ENCODE measurements around the gene CHD6.
"Not testable (repeated sequence)": the region's sequence is repeated elsewhere in the genome, so short reads cannot be mapped to it uniquely, and the experiment has no call there.

CHD6 gene

GRCh38 chr20:41540459-41540858 lies 77.7 kb downstream of the CHD6 start:
- Histone ChIP-seq H3K27me3 (ENCODE audit: insufficient read depth, low read length) (no peaks in the 10 kb centered on the region), H3K36me3 (ENCODE audit: insufficient read depth, low read length) (peaks cover 13% of the 10 kb centered on the region), H3K9me3 (ENCODE audit: low read length) (peaks cover 13% of the 10 kb centered on the region), H3K4me1 (ENCODE audit: insufficient read depth, low read length) (no peaks in the 10 kb centered on the region), H3K4me3 (ENCODE audit: low read length) (no peak overlapping the region), H2AFZ (ENCODE audit: low read depth, low read length) (no peak overlapping the region)

DNA sequence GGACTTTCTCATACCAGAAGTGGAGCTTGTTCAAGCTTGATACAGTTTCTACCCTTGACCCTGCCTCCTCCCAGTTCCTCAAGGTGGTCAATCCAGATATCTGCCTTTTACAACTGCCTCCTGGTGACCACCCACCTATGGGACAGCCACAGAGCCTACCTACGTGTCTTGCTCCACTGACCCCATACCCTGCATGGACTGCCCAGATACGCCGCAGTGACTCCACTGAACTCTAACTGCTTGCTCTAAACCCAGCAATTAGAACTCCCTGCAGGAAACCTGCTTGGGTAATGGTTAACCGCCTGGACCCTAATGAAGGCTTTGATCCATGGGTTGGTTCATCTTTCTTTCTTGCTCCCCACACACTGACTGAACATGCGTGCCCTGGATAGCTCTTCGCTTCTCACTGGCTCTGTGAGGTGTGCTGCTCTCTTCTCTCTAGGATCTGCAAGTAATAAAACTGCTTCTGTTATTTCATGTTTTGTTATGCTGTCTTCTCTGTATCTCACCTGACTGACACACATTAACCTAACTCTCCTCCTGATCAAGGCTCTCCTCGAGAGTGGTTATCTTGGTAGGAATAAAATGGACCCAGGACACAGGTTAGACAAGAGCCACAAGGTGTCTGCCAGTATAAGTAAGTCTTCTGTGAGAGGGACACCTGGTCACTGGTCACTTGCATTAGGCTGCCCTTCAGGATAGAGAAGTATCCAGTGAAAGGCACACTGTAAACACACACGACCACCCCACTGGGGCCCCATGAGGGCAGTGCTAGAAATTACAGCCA lies 79.2 kb downstream of the CHD6 start:
- Histone ChIP-seq H3K4me1 (ENCODE audit: insufficient read depth, low read length) (no peaks in the 10 kb centered on the region), H3K4me3 (ENCODE audit: low read length) (no peak overlapping the region), H3K36me3 (ENCODE audit: insufficient read depth, low read length) (peaks cover 13% of the 10 kb centered on the region), H2AFZ (ENCODE audit: low read depth, low read length) (no peak overlapping the region), H3K9me3 (ENCODE audit: low read length) (peaks cover 13% of the 10 kb centered on the region), H3K27me3 (ENCODE audit: insufficient read depth, low read length) (no peaks in the 10 kb centered on the region)

DNA sequence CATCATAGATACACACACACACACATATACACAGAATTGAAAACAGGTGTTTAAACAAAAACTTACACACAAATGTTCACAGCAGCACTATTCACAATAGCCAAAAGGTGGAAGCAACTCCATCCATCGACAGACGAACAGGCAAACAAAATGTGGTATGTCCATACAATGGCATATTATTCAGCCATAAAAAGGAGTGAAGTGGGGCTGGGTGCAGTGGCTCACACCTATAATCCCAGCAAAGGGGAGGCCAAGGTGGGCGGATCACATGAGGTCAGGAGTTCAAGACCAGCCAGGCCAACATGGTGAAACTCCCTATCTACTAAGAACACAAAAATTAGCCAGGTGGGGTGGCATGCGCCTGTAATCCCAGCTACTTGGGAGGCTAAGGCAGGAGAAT lies 80.3 kb downstream of the CHD6 start:
- H2AFZ ChIP-seq (ENCODE audit: low read depth, low read length): no peak overlapping the region
- H3K9me3 ChIP-seq (ENCODE audit: low read length): peaks cover 13% of the 10 kb centered on the region
- H3K4me1 ChIP-seq (ENCODE audit: insufficient read depth, low read length): no peaks in the 10 kb centered on the region
- H3K36me3 ChIP-seq (ENCODE audit: insufficient read depth, low read length): peaks cover 20% of the 10 kb centered on the region
- no peak overlapping the region for H3K4me3 ChIP-seq (ENCODE audit: low read length)
- no peaks in the 10 kb centered on the region for H3K27me3 ChIP-seq (ENCODE audit: insufficient read depth, low read length)

- not testable (repeated sequence) for H2AFZ ChIP-seq (ENCODE audit: low read depth, low read length)
- H3K36me3 ChIP-seq (ENCODE audit: insufficient read depth, low read length): peaks cover 33% of the 10 kb centered on the region
Measured at GRCh38 chr20:41535551-41535950, 82.6 kb downstream of the CHD6 start.

GRCh38 chr20:41534842-41535241 lies 83.3 kb downstream of the CHD6 start:
- Histone ChIP-seq H3K36me3 (ENCODE audit: insufficient read depth, low read length) (peaks cover 29% of the 10 kb centered on the region), H3K27me3 (ENCODE audit: insufficient read depth, low read length) (no peaks in the 10 kb centered on the region), H2AFZ (ENCODE audit: low read depth, low read length) (no peak overlapping the region), H3K4me1 (ENCODE audit: insufficient read depth, low read length) (no peaks in the 10 kb centered on the region), H3K4me3 (ENCODE audit: low read length) (no peak overlapping the region), H3K9me3 (ENCODE audit: low read length) (peaks cover 13% of the 10 kb centered on the region)

More at GRCh38 chr20:41535551-41535950, 82.6 kb downstream of the CHD6 start:
- not testable (repeated sequence) for H3K4me1 ChIP-seq (ENCODE audit: insufficient read depth, low read length); H3K4me3 ChIP-seq (ENCODE audit: low read length); H3K27me3 ChIP-seq (ENCODE audit: insufficient read depth, low read length)
- peaks cover 13% of the 10 kb centered on the region for H3K9me3 ChIP-seq (ENCODE audit: low read length)

- Histone ChIP-seq H3K4me1 (ENCODE audit: insufficient read depth, low read length) (no peaks in the 10 kb centered on the region), H3K9me3 (ENCODE audit: low read length) (peaks cover 13% of the 10 kb centered on the region), H3K36me3 (ENCODE audit: insufficient read depth, low read length) (peaks cover 29% of the 10 kb centered on the region), H3K4me3 (ENCODE audit: low read length) (no peak overlapping the region), H3K27me3 (ENCODE audit: insufficient read depth, low read length) (no peaks in the 10 kb centered on the region), H2AFZ (ENCODE audit: low read depth, low read length) (no peak overlapping the region)
Measured at GRCh38 chr20:41534170-41534569, 84.0 kb downstream of the CHD6 start.

GRCh38 chr20:41533537-41534136 lies 84.5 kb downstream of the CHD6 start:
- no peak overlapping the region for H3K4me3 ChIP-seq (ENCODE audit: low read length)
- H3K27me3 ChIP-seq (ENCODE audit: insufficient read depth, low read length): no peaks in the 10 kb centered on the region
- H2AFZ ChIP-seq (ENCODE audit: low read depth, low read length): no peak overlapping the region
- peaks cover 9% of the 10 kb centered on the region for H3K9me3 ChIP-seq (ENCODE audit: low read length)
- H3K4me1 ChIP-seq (ENCODE audit: insufficient read depth, low read length): no peaks in the 10 kb centered on the region
- H3K36me3 ChIP-seq (ENCODE audit: insufficient read depth, low read length): peaks cover 25% of the 10 kb centered on the region

GRCh38 chr20:41532935-41533334 lies 85.2 kb downstream of the CHD6 start:
- no peaks in the 10 kb centered on the region for H3K4me1 ChIP-seq (ENCODE audit: insufficient read depth, low read length)
- H3K4me3 ChIP-seq (ENCODE audit: low read length): no peak overlapping the region
- no peak overlapping the region for H2AFZ ChIP-seq (ENCODE audit: low read depth, low read length)
- no peaks in the 10 kb centered on the region for H3K27me3 ChIP-seq (ENCODE audit: insufficient read depth, low read length)
- H3K36me3 ChIP-seq (ENCODE audit: insufficient read depth, low read length): peaks cover 22% of the 10 kb centered on the region
- peaks cover 7% of the 10 kb centered on the region for H3K9me3 ChIP-seq (ENCODE audit: low read length)

GRCh38 chr20:41531518-41532275 lies 86.5 kb downstream of the CHD6 start:
- Histone ChIP-seq H3K36me3 (ENCODE audit: insufficient read depth, low read length) (peaks cover 22% of the 10 kb centered on the region), H3K4me1 (ENCODE audit: insufficient read depth, low read length) (no peaks in the 10 kb centered on the region), H3K4me3 (ENCODE audit: low read length) (no peak overlapping the region), H3K27me3 (ENCODE audit: insufficient read depth, low read length) (no peaks in the 10 kb centered on the region), H2AFZ (ENCODE audit: low read depth, low read length) (no peak overlapping the region), H3K9me3 (ENCODE audit: low read length) (no peaks in the 10 kb centered on the region)

GRCh38 chr20:41530923-41531322 lies 87.3 kb downstream of the CHD6 start:
- H3K4me1 ChIP-seq (ENCODE audit: insufficient read depth, low read length): no peaks in the 10 kb centered on the region
- no peak overlapping the region for H2AFZ ChIP-seq (ENCODE audit: low read depth, low read length)
- no peaks in the 10 kb centered on the region for H3K27me3 ChIP-seq (ENCODE audit: insufficient read depth, low read length)
- H3K4me3 ChIP-seq (ENCODE audit: low read length): no peak overlapping the region
- no peaks in the 10 kb centered on the region for H3K9me3 ChIP-seq (ENCODE audit: low read length)
- peaks cover 22% of the 10 kb centered on the region for H3K36me3 ChIP-seq (ENCODE audit: insufficient read depth, low read length)

DNA sequence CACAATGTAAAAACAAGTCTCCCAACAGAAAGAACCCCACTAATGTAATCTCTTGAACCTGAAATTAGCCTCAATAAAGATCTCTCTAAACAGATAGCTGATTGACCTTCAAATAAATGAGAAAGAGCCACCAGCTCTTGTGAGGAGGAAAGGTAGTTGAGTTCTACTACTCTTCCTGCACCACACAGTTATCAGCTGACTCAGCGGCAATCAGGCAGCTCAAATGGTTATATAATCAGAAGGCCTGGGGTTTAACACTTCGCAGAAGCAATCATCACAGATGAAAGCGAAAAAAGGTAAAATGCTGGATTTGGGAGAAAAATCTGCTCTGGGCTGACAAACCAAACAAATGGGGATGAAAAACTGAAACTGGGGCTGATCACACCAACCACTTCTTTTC lies 91.8 kb downstream of the CHD6 start:
- Histone ChIP-seq H3K4me3 (ENCODE audit: low read length) (no peak overlapping the region), H3K4me1 (ENCODE audit: insufficient read depth, low read length) (no peaks in the 10 kb centered on the region), H3K9me3 (ENCODE audit: low read length) (peaks cover 2% of the 10 kb centered on the region), H3K27me3 (ENCODE audit: insufficient read depth, low read length) (no peaks in the 10 kb centered on the region), H2AFZ (ENCODE audit: low read depth, low read length) (no peak overlapping the region), H3K36me3 (ENCODE audit: insufficient read depth, low read length) (peaks cover 12% of the 10 kb centered on the region)

GRCh38 chr20:41524980-41525613 lies 93.1 kb downstream of the CHD6 start:
- H3K4me3 ChIP-seq (ENCODE audit: low read length): no peak overlapping the region

GRCh38 chr20:41523857-41524256 lies 94.3 kb downstream of the CHD6 start:
- no peaks in the 10 kb centered on the region for H3K4me1 ChIP-seq (ENCODE audit: insufficient read depth, low read length)
- H2AFZ ChIP-seq (ENCODE audit: low read depth, low read length): no peak overlapping the region
- peaks cover 9% of the 10 kb centered on the region for H3K36me3 ChIP-seq (ENCODE audit: insufficient read depth, low read length)
- H3K27me3 ChIP-seq (ENCODE audit: insufficient read depth, low read length): no peaks in the 10 kb centered on the region
- no peak overlapping the region for H3K4me3 ChIP-seq (ENCODE audit: low read length)
- peaks cover 2% of the 10 kb centered on the region for H3K9me3 ChIP-seq (ENCODE audit: low read length)

More at GRCh38 chr20:41524980-41525613, 93.1 kb downstream of the CHD6 start:
- peaks cover 2% of the 10 kb centered on the region for H3K9me3 ChIP-seq (ENCODE audit: low read length)
- H3K27me3 ChIP-seq (ENCODE audit: insufficient read depth, low read length): no peaks in the 10 kb centered on the region
- no peaks in the 10 kb centered on the region for H3K4me1 ChIP-seq (ENCODE audit: insufficient read depth, low read length)
- H2AFZ ChIP-seq (ENCODE audit: low read depth, low read length): no peak overlapping the region
- H3K36me3 ChIP-seq (ENCODE audit: insufficient read depth, low read length): peaks cover 11% of the 10 kb centered on the region

Measured in neuron (in vitro differentiated cells).